22Rv1 (cell line): ENCODE results near the gene CD200R1.

Source experiments
- ZFX ChIP-seq: fragments of 450-650 bp; IDR thresholded peaks from 2 replicates; pipeline ENCODE4 v1.6.1; 2017; ENCODE audit warnings: antibody characterized with exemption, borderline replicate concordance
- TF ChIP-seq, protein P1 (sequence below): fragments of 450-650 bp; IDR thresholded peaks from 2 replicates; pipeline ENCODE4 v1.5.1; 2017; ENCODE audit warnings: mild to moderate bottlenecking

GRCh38 chr3:112979244-112979832 is 4.4 kb upstream of the CD200R1 start:
- TF ChIP-seq, protein P1, sequence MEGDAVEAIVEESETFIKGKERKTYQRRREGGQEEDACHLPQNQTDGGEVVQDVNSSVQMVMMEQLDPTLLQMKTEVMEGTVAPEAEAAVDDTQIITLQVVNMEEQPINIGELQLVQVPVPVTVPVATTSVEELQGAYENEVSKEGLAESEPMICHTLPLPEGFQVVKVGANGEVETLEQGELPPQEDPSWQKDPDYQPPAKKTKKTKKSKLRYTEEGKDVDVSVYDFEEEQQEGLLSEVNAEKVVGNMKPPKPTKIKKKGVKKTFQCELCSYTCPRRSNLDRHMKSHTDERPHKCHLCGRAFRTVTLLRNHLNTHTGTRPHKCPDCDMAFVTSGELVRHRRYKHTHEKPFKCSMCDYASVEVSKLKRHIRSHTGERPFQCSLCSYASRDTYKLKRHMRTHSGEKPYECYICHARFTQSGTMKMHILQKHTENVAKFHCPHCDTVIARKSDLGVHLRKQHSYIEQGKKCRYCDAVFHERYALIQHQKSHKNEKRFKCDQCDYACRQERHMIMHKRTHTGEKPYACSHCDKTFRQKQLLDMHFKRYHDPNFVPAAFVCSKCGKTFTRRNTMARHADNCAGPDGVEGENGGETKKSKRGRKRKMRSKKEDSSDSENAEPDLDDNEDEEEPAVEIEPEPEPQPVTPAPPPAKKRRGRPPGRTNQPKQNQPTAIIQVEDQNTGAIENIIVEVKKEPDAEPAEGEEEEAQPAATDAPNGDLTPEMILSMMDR = peak; percentile 82
- TF ChIP-seq ZFX = no peak
